HUES6 (cell line): ENCODE results near the gene ARHGAP42.

ENCODE experiments used
- H3K27ac ChIP-seq: 2 replicates; pipeline ENCODE4 v1.7.0; 2013; ENCODE audit warnings: low read depth, mild to moderate bottlenecking, low read length, inconsistent platforms
- H3K27me3 ChIP-seq: 2 replicates; pipeline ENCODE4 v1.6.1; 2013; ENCODE audit warnings: low read length; ENCODE audit not compliant: control insufficient read depth, insufficient read depth
- H3K36me3 ChIP-seq: 2 replicates; pipeline ENCODE4 v1.6.1; 2013; ENCODE audit warnings: low read length; ENCODE audit not compliant: control insufficient read depth, insufficient read depth
- H3K4me1 ChIP-seq: 2 replicates; pipeline ENCODE4 v1.6.1; 2013; ENCODE audit warnings: low read length; ENCODE audit not compliant: control insufficient read depth, insufficient read depth
- H3K4me3 ChIP-seq: 2 replicates; pipeline ENCODE4 v1.5.1; 2013; ENCODE audit warnings: low read depth, low read length
- H3K9ac ChIP-seq: one replicate; pipeline ENCODE4 v1.6.1; 2013; ENCODE audit warnings: mild to moderate bottlenecking, low read length
- H3K9me3 ChIP-seq: 2 replicates; pipeline ENCODE4 v1.6.1; 2013; ENCODE audit warnings: low read depth, low read length; ENCODE audit not compliant: control insufficient read depth, insufficient read depth

ARHGAP42 gene

DNA sequence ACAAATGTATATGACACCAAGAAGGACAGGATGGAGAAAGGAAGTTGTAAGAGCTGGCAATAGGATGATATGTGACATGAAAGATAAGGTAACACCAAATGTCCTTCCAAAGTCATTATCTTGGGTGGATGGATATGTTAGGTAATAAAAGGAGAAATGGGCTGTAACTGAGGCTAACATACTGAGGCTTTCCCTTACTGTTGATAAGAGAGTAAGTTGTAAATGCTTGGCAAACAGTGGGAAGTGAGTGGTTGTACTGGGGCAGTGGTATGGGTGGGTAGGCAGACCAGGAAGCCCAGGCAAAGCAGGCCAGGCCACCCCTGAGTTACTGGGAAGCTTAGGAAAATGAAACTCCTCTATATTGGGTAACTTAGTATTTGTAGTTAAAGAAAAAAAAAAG is 73.7 kb downstream of the ARHGAP42 start:
- Histone ChIP-seq H3K4me1 (peaks cover 17% of the 10 kb centered on the region), H3K27ac (no peak overlapping the region), H3K9ac (no peak overlapping the region), H3K36me3 (no peaks in the 10 kb centered on the region), H3K4me3 (no peak overlapping the region), H3K9me3 (no peaks in the 10 kb centered on the region), H3K27me3 (no peaks in the 10 kb centered on the region)

DNA sequence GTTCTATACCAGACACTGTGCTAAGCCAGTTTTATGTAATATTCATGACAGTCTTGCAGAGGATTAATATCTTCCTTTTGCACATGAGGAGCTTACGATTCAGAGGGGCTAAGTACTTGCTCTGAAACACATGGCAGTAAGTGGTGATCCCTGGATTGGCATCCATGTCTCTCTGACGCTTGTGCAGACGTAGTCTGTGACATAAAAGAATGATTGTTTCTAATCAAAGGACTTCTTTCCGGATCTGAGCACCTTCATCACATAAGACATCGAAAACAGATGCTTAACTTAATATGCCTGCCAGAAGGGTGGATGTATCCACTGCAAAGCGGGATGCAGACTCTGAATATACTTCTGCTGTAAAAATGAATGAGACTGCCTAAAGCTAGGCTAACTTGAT is 74.8 kb downstream of the ARHGAP42 start:
- Histone ChIP-seq H3K36me3 (no peaks in the 10 kb centered on the region), H3K9me3 (no peaks in the 10 kb centered on the region), H3K27me3 (no peaks in the 10 kb centered on the region), H3K9ac (no peak overlapping the region), H3K4me3 (no peak overlapping the region), H3K27ac (no peak overlapping the region), H3K4me1 (peaks cover 17% of the 10 kb centered on the region)

DNA sequence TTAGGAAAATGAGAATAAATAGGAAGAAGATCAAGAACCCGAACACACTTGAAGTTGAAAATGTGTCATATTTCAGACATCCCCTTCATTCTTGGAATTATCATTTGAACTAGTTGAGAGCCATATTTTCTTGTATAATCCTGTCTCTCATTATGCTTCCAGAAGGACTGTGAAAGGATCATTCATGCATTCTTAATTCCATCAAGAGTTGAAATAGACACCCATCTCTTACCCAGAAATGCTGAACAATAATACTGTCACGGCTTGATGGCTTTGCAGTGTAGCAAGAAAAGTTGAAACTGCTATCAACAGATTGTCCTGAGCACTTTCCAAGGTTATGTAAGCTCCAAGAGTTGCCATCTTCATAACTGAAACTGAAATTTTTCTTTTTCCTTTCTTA is 79.7 kb downstream of the ARHGAP42 start:
- no peaks in the 10 kb centered on the region for H3K27me3 ChIP-seq
- no peak overlapping the region for H3K9ac ChIP-seq

DNA sequence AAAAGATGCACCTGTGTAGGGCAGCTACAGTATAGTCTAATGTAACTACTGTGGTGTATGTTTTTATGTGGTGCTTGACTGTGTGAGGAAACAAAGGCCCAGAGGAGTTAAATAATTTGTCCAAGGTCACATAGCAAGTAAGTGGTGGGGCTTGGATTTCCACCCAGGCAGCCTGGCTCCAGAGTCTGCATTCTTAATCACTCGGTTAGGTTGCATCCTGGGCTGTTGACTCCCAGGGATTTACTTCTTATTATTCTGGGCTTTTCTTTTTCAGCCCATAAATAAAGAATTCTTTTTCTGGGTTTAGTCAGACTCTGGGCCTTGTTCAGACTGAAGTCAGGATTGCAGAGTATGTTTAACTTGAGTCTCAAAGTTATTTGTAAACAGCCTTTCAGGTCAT is 82.1 kb downstream of the ARHGAP42 start:
- no peak overlapping the region for H3K9ac ChIP-seq
- H3K4me3 ChIP-seq = no peak overlapping the region
- peaks cover 18% of the 10 kb centered on the region for H3K4me1 ChIP-seq
- H3K9me3 ChIP-seq = no peaks in the 10 kb centered on the region
- H3K36me3 ChIP-seq = peaks cover 8% of the 10 kb centered on the region
- no peaks in the 10 kb centered on the region for H3K27me3 ChIP-seq
- H3K27ac ChIP-seq = no peak overlapping the region

More for the DNA sequence above, 79.7 kb downstream of the ARHGAP42 start:
- Histone ChIP-seq H3K9me3 (no peaks in the 10 kb centered on the region), H3K4me1 (peaks cover 18% of the 10 kb centered on the region), H3K27ac (no peak overlapping the region), H3K36me3 (0 out of 2 replicates have a peak, but pooled peaks cover under 1% of the 10 kb centered on the region), H3K4me3 (no peak overlapping the region)

DNA sequence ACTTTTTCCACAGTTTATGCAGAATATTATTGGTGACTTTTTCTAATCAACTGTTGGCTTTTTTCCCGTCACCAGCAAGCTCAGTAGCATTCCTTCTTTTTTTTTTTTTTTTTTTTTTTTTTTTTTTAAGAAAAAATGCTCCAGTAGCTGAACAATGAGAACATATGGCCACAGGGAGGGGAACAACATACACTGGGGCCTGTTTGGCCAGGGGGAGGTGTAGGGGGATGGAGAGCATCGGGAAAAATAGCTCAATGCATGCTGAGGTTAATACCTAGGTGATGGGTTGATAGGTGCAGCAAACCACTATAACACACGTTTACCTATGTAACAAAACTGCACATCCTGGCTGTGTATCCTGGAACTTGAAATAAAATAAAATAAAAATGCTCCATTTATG is 82.5 kb downstream of the ARHGAP42 start:
- H3K4me1 ChIP-seq = peaks cover 20% of the 10 kb centered on the region
- peaks cover 10% of the 10 kb centered on the region for H3K36me3 ChIP-seq
- H3K27me3 ChIP-seq = no peaks in the 10 kb centered on the region
- H3K9me3 ChIP-seq = no peaks in the 10 kb centered on the region
- no peak overlapping the region for H3K27ac ChIP-seq
- no peak overlapping the region for H3K4me3 ChIP-seq
- no peak overlapping the region for H3K9ac ChIP-seq

DNA sequence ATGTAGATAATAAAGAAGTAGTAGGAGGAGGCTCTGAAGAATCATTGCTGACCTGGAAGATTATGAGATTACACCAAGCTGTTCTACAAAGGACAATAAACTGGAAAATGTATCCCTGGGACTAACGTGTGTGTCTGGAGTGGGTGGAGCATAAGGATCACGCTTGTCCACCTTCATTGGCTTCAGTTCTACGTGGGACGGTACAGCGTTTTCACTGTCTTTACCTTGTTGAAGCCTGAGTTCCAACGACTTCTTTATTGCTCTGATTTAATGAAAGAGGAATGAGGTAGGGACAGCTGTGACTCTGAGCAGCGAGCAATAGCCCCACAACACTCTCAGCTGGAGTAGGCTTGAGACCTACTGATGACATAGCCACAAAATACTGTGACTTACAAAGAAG is 87.0 kb downstream of the ARHGAP42 start:
- H3K9ac ChIP-seq = no peak overlapping the region
- peaks cover 10% of the 10 kb centered on the region for H3K4me1 ChIP-seq
- H3K4me3 ChIP-seq = no peak overlapping the region
- H3K9me3 ChIP-seq = no peaks in the 10 kb centered on the region
- peaks cover 10% of the 10 kb centered on the region for H3K36me3 ChIP-seq
- no peaks in the 10 kb centered on the region for H3K27me3 ChIP-seq
- no peak overlapping the region for H3K27ac ChIP-seq

DNA sequence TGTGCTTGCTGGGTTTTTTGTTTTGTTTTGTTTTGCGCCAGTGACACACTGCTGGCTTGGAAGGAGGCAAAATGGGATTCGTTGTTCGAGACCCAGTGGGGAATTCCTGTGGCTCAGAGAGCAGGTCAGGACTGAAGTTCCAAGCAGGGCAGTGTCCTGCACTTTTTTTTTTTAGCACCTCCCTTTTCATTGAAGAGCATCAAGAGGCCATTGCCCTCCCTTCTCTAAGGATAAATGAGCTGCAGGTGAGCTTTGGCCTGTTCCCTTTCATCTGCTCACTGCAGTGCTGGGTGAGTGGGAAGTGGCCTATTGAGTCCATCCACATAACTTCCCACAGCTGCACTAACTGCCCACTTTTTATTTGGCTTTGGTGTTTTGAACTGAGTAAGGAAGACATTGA is 87.8 kb downstream of the ARHGAP42 start:
- Histone ChIP-seq H3K27me3 (no peaks in the 10 kb centered on the region), H3K27ac (no peak overlapping the region)

DNA sequence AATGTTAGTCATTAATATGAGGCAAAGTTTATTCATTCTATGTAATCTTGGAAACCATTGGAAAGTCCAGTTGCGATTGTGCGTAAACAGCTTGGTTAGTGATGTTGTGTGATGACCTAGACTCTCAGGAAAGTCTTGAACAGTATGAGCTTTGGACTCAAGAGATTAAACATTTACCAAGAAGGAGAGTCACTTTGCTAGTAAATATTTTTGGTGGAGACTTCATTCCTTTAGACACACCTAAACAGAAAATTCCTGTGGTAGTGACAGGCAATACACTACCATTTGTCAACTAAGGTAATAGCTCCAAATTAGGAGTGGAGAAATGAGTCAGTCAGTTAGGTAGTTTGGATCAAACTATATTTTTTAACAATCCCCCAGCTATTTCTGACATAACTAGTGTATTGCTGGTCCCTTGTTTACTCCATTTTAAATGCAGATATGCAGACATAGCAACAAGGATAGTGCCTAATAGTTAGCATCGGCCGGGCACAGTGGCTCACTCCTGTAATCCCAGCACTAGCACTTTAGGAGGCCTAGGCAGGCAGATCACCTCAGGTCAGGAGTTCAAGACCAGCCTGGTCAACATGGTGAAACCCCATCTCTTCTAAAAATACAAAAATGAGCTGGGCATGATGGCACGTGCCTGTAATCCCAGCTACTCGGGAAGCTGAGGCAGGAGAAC is 89.3 kb downstream of the ARHGAP42 start:
- Histone ChIP-seq H3K36me3 (peaks cover 10% of the 10 kb centered on the region), H3K27me3 (no peaks in the 10 kb centered on the region), H3K9ac (no peak overlapping the region), H3K27ac (no peak overlapping the region), H3K4me3 (no peak overlapping the region), H3K4me1 (peaks cover 11% of the 10 kb centered on the region), H3K9me3 (no peaks in the 10 kb centered on the region)

More for the DNA sequence above, 87.8 kb downstream of the ARHGAP42 start:
- Histone ChIP-seq H3K4me1 (peaks cover 4% of the 10 kb centered on the region; the same call in 1 of the 2 replicates), H3K9ac (no peak overlapping the region), H3K4me3 (no peak overlapping the region), H3K9me3 (no peaks in the 10 kb centered on the region), H3K36me3 (peaks cover 10% of the 10 kb centered on the region)

DNA sequence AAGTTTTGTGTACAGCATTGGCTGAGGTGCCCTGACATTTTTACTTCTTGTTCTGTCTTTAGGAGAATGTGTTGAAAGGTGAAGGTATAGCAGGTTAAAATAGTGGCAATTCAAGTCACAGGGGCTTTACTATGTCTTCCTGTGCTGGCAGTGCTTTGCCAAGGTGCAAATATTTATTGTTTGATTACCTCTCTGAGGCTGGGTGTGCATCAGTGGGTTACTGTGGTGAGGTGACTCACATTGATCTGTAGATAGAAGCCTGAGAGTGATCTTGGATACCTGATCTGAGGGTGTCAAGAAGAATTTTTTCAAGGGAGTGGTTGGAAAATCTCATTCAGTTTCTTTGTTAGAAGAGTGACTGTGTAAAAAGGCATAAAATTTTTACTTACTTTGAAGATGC is 90.0 kb downstream of the ARHGAP42 start:
- no peaks in the 10 kb centered on the region for H3K27me3 ChIP-seq
- no peak overlapping the region for H3K27ac ChIP-seq
- H3K9ac ChIP-seq = no peak overlapping the region
- H3K4me3 ChIP-seq = no peak overlapping the region
- peaks cover 6% of the 10 kb centered on the region for H3K36me3 ChIP-seq
- peaks cover 11% of the 10 kb centered on the region for H3K4me1 ChIP-seq
- no peaks in the 10 kb centered on the region for H3K9me3 ChIP-seq

DNA sequence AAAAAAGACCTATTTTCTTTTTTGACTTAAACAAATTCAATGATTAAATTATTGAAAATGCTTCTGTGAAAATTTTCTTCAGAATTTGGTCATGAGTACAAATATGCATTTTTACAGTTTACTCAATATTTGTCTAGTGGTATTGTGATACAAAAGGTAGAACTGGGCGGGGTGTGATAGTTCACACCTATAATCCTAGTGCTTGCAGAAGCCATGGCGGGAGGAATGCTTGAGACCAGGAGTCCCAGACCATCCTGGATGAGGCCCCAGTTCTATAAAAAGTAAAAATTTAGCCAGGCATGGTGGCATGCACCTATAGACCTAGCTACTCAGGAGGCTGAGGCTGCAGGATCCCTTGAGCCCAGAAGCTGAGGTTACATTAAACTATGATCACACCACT is 90.6 kb downstream of the ARHGAP42 start:
- Histone ChIP-seq H3K4me1 (peaks cover 11% of the 10 kb centered on the region), H3K36me3 (peaks cover 4% of the 10 kb centered on the region), H3K9ac (no peak overlapping the region), H3K27ac (no peak overlapping the region), H3K27me3 (no peaks in the 10 kb centered on the region), H3K9me3 (no peaks in the 10 kb centered on the region), H3K4me3 (no peak overlapping the region)

DNA sequence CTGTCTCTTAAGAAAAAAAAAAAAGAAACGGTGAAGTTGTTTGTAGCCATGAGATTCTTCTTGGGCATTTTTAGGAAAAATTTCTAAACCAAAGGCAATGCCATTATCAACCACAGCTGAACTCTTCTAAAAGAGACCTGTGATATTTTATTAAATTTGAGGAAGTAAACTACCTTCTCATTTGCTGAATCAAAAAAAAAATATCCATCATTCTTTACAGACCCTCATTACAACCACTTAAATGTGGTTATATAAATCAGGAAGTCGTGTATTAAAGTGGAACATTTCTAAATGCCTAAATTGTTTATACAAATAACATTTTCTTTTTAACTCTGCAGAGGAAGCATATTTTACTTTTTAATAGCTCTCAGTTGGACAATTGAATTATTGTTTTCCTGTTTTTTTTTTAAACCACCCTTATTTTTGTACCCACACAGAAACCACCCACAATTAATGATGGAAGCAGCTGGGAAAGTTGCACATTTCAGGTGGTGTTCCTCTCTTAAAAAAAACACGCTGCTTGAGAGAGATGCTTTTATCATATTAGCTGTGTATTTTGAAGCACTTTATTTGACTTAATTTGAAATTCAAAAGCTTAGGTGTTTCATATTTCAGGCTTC is 91.2 kb downstream of the ARHGAP42 start:
- peaks cover 4% of the 10 kb centered on the region for H3K36me3 ChIP-seq
- no peaks in the 10 kb centered on the region for H3K9me3 ChIP-seq
- H3K27me3 ChIP-seq = no peaks in the 10 kb centered on the region
- H3K4me1 ChIP-seq = peaks cover 11% of the 10 kb centered on the region
- 0 out of 2 replicates have a peak overlapping the region, but pooled peaks have one; percentile 41 for H3K27ac ChIP-seq
- no peak overlapping the region for H3K9ac ChIP-seq
- no peak overlapping the region for H3K4me3 ChIP-seq
